ENCODE results near the gene ULBP3. TPM values are rescaled to one million over a fixed set of nuclear protein-coding genes. Genes with fewer than 3 reads are reported as not detected.

The ULBP3 gene
- total and polyA plus RNA-seq, 2 of the 13 experiments (the other 11 are each of a cell fraction or from before 2014, with no cell fraction given): 0.42 to 0.48 TPM

GRCh38 chr6:150056156-150056555 lies 12.8 kb downstream of the ULBP3 start (continued):
- no peak for TF ChIP-seq ZNF33B (CRISPR knock-in tag; IDR thresholded peaks at IDR 0.05)
- no peak for TF ChIP-seq ZNF7 (CRISPR knock-in tag; IDR thresholded peaks at IDR 0.05)
- TF ChIP-seq ZNF205 (CRISPR knock-in tag; IDR thresholded peaks at IDR 0.05): no peak
- no peak for TF ChIP-seq RXRA (CRISPR knock-in tag; IDR thresholded peaks at IDR 0.05)
- no peak for TF ChIP-seq ZC3H13 (CRISPR knock-in tag; IDR thresholded peaks at IDR 0.05)
- TF ChIP-seq TSC22D2 (CRISPR knock-in tag; IDR thresholded peaks at IDR 0.05; ENCODE audit: borderline replicate concordance): no peak

DNA sequence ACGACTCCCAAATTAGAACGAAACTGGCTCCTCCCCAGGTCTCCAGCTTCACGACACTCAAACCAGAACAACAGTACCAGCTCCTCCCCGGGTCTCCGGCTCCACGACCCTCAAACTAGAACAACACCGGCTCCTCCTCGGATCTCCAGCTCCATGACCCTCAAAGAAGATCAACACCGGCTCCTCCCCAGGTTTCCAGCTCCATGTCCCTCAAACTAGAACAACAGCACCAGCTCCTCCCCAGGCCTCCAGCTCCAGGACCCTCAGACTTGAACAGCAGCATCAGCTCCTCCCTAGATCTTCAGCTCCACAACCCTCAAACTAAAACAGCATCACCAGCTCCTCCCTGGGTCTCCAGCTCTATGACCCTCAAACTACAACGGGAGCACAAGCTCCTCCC lies 13.8 kb downstream of the ULBP3 start:
- no peaks in the 10 kb centered on the region for H3K9me3 ChIP-seq (ENCODE audit: low read length)
- H3K4me3 ChIP-seq (replicated peaks in 1 of 3; ENCODE audit: insufficient read depth in 1 of 3, low read depth in 2 of 3, low read length in 3 of 3): no peak overlapping the region
- no peaks in the 10 kb centered on the region for H3K36me3 ChIP-seq (replicated peaks in 1 of 2; ENCODE audit: control insufficient read depth in 1 of 2, insufficient read depth in 2 of 2, low read length in 2 of 2)
- no peak overlapping the region for H3K4me2 ChIP-seq (ENCODE audit: low read depth, low read length)
- DNase-seq (ENCODE audit: low spot score): no peak
- no TSS peak for BruUV-seq (replicated peaks)
- ChIA-PET CTCF (ENCODE audit: low intra/inter-chr PET ratio, low total read pairs) (no interaction called here), POLR2A (no interaction called here)
- H3K4me1 ChIP-seq (ENCODE audit: insufficient read depth, low read length): no peaks in the 10 kb centered on the region
- H3K9ac ChIP-seq (ENCODE audit: insufficient read depth, low read depth, low read length): no peak overlapping the region
- no peak for ATAC-seq
- in situ Hi-C loops (cut with HindIII; ENCODE audit: extremely low pct_ligation_motif_present, low pct_unique_long_range_greater_than_20kb) (no loop called here), intact Hi-C loops (cut with micrococcal nuclease; ENCODE audit: unreplicated experiment) (no loop called here)
- no peak overlapping the region for H2AFZ ChIP-seq (ENCODE audit: low read length)
- H3K27ac ChIP-seq (ENCODE audit: extremely low read length, insufficient read depth, low read length): no peak overlapping the region
- H4K20me1 ChIP-seq (ENCODE audit: insufficient read depth, low read length): no peaks in the 10 kb centered on the region
- FAIRE-seq: no peak
- WGBS (ENCODE audit: low lambda C conversion rate): 34% methylated on average over 10 of the region's 10 CpGs
- H3K27me3 ChIP-seq (ENCODE audit: control insufficient read depth in 1 of 2, insufficient read depth in 2 of 2, low read length in 2 of 2): peaks cover 7 to 73% of the 10 kb centered on the region in 2 experiments
- TF ChIP-seq MXI1 (IDR thresholded peaks at IDR 0.05; ENCODE audit: borderline replicate concordance, low read depth, low read length) (no peak), ZSCAN20 (CRISPR knock-in tag; IDR thresholded peaks at IDR 0.05; ENCODE audit: borderline replicate concordance) (no peak), CENPBD1 (CRISPR knock-in tag; IDR thresholded peaks at IDR 0.05; ENCODE audit: borderline replicate concordance, low read depth) (no peak), MEIS2 (CRISPR knock-in tag; IDR thresholded peaks at IDR 0.05) (no peak), ZMAT5 (CRISPR knock-in tag; IDR thresholded peaks at IDR 0.05; ENCODE audit: borderline replicate concordance, low read depth) (no peak), RBM22 (optimal IDR thresholded peaks at IDR 0.05; ENCODE audit: low read length) (no peak), ZNF574 (CRISPR knock-in tag; IDR thresholded peaks at IDR 0.05) (no peak), ZNF354B (CRISPR knock-in tag; IDR thresholded peaks at IDR 0.05) (no peak), NFE2 (CRISPR knock-in tag; IDR thresholded peaks at IDR 0.05) (no peak), ZBTB25 (CRISPR knock-in tag; IDR thresholded peaks at IDR 0.05) (no peak), ZNF446 (CRISPR knock-in tag; IDR thresholded peaks at IDR 0.05) (no peak)
- TF ChIP-seq, protein P1, sequence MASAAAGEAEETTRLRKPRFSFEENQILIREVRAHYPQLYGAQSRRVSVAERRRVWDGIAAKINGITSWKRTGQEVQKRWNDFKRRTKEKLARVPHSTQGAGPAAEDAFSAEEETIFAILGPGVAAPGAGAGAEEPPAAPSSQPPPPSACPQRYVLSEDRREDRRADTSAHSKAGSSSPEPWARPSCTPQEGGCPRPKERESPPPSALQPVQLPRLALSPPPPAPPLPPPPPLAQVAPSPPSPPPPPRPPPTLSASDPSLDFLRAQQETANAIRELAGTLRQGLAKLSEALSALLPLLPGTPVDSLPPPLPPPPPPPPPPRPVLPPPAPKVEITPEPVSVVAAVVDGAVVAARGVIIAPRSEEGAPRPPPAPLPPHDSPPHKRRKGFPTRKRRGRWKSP (CRISPR knock-in tag; IDR thresholded peaks at IDR 0.05): no peak
- H3K79me2 ChIP-seq (ENCODE audit: insufficient read depth, low read length): no peaks in the 10 kb centered on the region
